Neural progenitor cell (in vitro differentiated cells): ENCODE results near the gene ULK4.

Experiments
- EZH2 ChIP-seq: fragments of 200-600 bp; sonication (generic); IDR thresholded peaks from 2 replicates; pipeline ENCODE4 v1.6.1; 2017; ENCODE audit warnings: antibody characterized with exemption, mild to moderate bottlenecking, moderate library complexity
- EZH2phosphoT487 ChIP-seq: fragments of 200-600 bp; sonication (generic); IDR thresholded peaks from 2 replicates; pipeline ENCODE4 v1.6.1; 2017; ENCODE audit warnings: antibody characterized with exemption
- TF ChIP-seq, protein P1 (sequence below): fragments of 200-600 bp; sonication (generic); IDR thresholded peaks from 2 replicates; pipeline ENCODE4 v1.5.1; 2017; ENCODE audit warnings: antibody characterized with exemption, mild to moderate bottlenecking

DNA sequence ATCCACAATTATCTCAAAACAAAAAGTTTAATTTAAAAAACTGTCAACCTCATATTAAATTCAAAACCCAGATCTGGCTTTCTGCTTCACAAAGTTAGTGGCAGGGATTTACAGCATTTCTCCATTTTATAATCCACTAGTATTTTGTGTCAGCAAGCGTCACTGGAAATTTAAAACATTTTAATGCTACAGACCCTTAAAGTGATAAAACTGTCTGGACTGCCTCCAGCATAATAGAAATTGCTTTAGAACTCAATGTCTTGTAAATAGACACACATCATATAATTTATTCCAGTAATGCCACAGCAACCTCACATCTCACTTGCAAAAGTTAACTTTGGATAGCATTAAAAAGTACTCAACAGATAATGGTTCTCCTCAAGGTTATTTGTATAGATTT, 116.1 kb downstream of the ULK4 start:
- TF ChIP-seq, protein P1, sequence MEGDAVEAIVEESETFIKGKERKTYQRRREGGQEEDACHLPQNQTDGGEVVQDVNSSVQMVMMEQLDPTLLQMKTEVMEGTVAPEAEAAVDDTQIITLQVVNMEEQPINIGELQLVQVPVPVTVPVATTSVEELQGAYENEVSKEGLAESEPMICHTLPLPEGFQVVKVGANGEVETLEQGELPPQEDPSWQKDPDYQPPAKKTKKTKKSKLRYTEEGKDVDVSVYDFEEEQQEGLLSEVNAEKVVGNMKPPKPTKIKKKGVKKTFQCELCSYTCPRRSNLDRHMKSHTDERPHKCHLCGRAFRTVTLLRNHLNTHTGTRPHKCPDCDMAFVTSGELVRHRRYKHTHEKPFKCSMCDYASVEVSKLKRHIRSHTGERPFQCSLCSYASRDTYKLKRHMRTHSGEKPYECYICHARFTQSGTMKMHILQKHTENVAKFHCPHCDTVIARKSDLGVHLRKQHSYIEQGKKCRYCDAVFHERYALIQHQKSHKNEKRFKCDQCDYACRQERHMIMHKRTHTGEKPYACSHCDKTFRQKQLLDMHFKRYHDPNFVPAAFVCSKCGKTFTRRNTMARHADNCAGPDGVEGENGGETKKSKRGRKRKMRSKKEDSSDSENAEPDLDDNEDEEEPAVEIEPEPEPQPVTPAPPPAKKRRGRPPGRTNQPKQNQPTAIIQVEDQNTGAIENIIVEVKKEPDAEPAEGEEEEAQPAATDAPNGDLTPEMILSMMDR = no peak
- TF ChIP-seq EZH2 = no peak
- no peak for TF ChIP-seq EZH2phosphoT487
